Activated naive CD4-positive, alpha-beta T cell treated with anti-CD3 and anti-CD28 coated beads, Interleukin-2, amount 10 ng/mL, durations not matched to agents 7 days and 5 days (primary cell): ENCODE measurements around the gene TMEM178B.

Experiments used
- CTCF ChIA-PET: fragments of 350-600 bp; sonication (Branson Sonifier 250); formaldehyde crosslinking; loops from one replicate; lab custom pipeline; 2021; ENCODE audit warnings: antibody characterized with exemption; lab: Charles Lee
- DNase-seq: peaks from one replicate; pipeline ENCODE4 v3.0.0-alpha.2; 2020
- H3K27ac Mint-ChIP-seq: one replicate; pipeline ENCODE4 v1.8.0; 2021; ENCODE audit warnings: mild to moderate bottlenecking, moderate library complexity, mixed read lengths
- H3K27me3 Mint-ChIP-seq: one replicate; pipeline ENCODE4 v1.8.0; 2021; ENCODE audit warnings: mild to moderate bottlenecking, mixed read lengths
- H3K36me3 Mint-ChIP-seq: one replicate; pipeline ENCODE4 v1.8.0; 2021; ENCODE audit warnings: mixed read lengths
- H3K4me1 Mint-ChIP-seq: one replicate; pipeline ENCODE4 v1.8.0; 2021; ENCODE audit warnings: mixed read lengths
- H3K4me3 Mint-ChIP-seq: one replicate; pipeline ENCODE4 v1.8.0; 2021; ENCODE audit warnings: mild to moderate bottlenecking, moderate library complexity, mixed read lengths
- H3K9me3 Mint-ChIP-seq: one replicate; pipeline ENCODE4 v1.8.0; 2021; ENCODE audit warnings: mixed read lengths

The TMEM178B gene

GRCh38 chr7:141342621-141343408 is 269.0 kb downstream of the TMEM178B start:
- peaks cover 5% of the 10 kb centered on the region for H3K27me3 Mint-ChIP-seq
- no peak overlapping the region for H3K4me3 Mint-ChIP-seq
- H3K9me3 Mint-ChIP-seq = no peaks in the 10 kb centered on the region
- no peaks in the 10 kb centered on the region for H3K4me1 Mint-ChIP-seq
- H3K27ac Mint-ChIP-seq = no peak overlapping the region
- DNase-seq = no peak
- no peaks in the 10 kb centered on the region for H3K36me3 Mint-ChIP-seq
- CTCF ChIA-PET = no interaction called here

- H3K9me3 Mint-ChIP-seq = no peaks in the 10 kb centered on the region
- no peak overlapping the region for H3K4me3 Mint-ChIP-seq
- no peak overlapping the region for H3K27ac Mint-ChIP-seq
- H3K36me3 Mint-ChIP-seq = no peaks in the 10 kb centered on the region
- no peak for DNase-seq
- CTCF ChIA-PET = no interaction called here
- no peaks in the 10 kb centered on the region for H3K4me1 Mint-ChIP-seq
- peaks cover 5% of the 10 kb centered on the region for H3K27me3 Mint-ChIP-seq
Observed at GRCh38 chr7:141344153-141344935, 270.5 kb downstream of the TMEM178B start.

- Mint-ChIP-seq H3K27me3 (peaks cover 4% of the 10 kb centered on the region), H3K36me3 (no peaks in the 10 kb centered on the region), H3K4me1 (no peaks in the 10 kb centered on the region), H3K4me3 (no peak overlapping the region), H3K9me3 (no peaks in the 10 kb centered on the region), H3K27ac (no peak overlapping the region)
- CTCF ChIA-PET = no interaction called here
- DNase-seq = no peak
Observed at GRCh38 chr7:141348728-141349127, 274.9 kb downstream of the TMEM178B start.

GRCh38 chr7:141349338-141349737 is 275.5 kb downstream of the TMEM178B start:
- H3K4me3 Mint-ChIP-seq = no peak overlapping the region
- H3K36me3 Mint-ChIP-seq = no peaks in the 10 kb centered on the region
- no peak for DNase-seq
- no peaks in the 10 kb centered on the region for H3K9me3 Mint-ChIP-seq
- no peak overlapping the region for H3K27ac Mint-ChIP-seq
- peaks cover 4% of the 10 kb centered on the region for H3K27me3 Mint-ChIP-seq
- CTCF ChIA-PET = no interaction called here
- H3K4me1 Mint-ChIP-seq = peaks cover 5% of the 10 kb centered on the region

- DNase-seq = no peak
- Mint-ChIP-seq H3K36me3 (no peaks in the 10 kb centered on the region), H3K4me3 (no peak overlapping the region), H3K27me3 (peaks cover 4% of the 10 kb centered on the region), H3K9me3 (no peaks in the 10 kb centered on the region), H3K4me1 (peaks cover 9% of the 10 kb centered on the region), H3K27ac (no peak overlapping the region)
- CTCF ChIA-PET = no interaction called here
Observed at GRCh38 chr7:141349804-141350203, 275.9 kb downstream of the TMEM178B start.

- Mint-ChIP-seq H3K9me3 (no peaks in the 10 kb centered on the region), H3K4me3 (no peak overlapping the region), H3K27me3 (peaks cover 4% of the 10 kb centered on the region)
Observed at GRCh38 chr7:141351175-141351574, 277.3 kb downstream of the TMEM178B start.

GRCh38 chr7:141352955-141353354 is 279.1 kb downstream of the TMEM178B start:
- no peaks in the 10 kb centered on the region for H3K36me3 Mint-ChIP-seq
- H3K4me1 Mint-ChIP-seq = peaks cover 9% of the 10 kb centered on the region
- peaks cover 4% of the 10 kb centered on the region for H3K27me3 Mint-ChIP-seq
- no peak for DNase-seq
- no peaks in the 10 kb centered on the region for H3K9me3 Mint-ChIP-seq
- CTCF ChIA-PET = no interaction called here
- no peak overlapping the region for H3K27ac Mint-ChIP-seq
- no peak overlapping the region for H3K4me3 Mint-ChIP-seq

More at GRCh38 chr7:141351175-141351574, 277.3 kb downstream of the TMEM178B start:
- H3K4me1 Mint-ChIP-seq = peaks cover 9% of the 10 kb centered on the region
- DNase-seq = no peak
- CTCF ChIA-PET = no interaction called here
- no peaks in the 10 kb centered on the region for H3K36me3 Mint-ChIP-seq
- no peak overlapping the region for H3K27ac Mint-ChIP-seq

- Mint-ChIP-seq H3K4me1 (peaks cover 9% of the 10 kb centered on the region), H3K27me3 (peaks cover 4% of the 10 kb centered on the region), H3K4me3 (no peak overlapping the region), H3K9me3 (no peaks in the 10 kb centered on the region), H3K27ac (no peak overlapping the region), H3K36me3 (no peaks in the 10 kb centered on the region)
- DNase-seq = no peak
- CTCF ChIA-PET = no interaction called here
Observed at GRCh38 chr7:141354251-141354650, 280.4 kb downstream of the TMEM178B start.

- Mint-ChIP-seq H3K27ac (no peak overlapping the region), H3K36me3 (no peaks in the 10 kb centered on the region), H3K4me1 (peaks cover 9% of the 10 kb centered on the region), H3K4me3 (no peak overlapping the region), H3K9me3 (no peaks in the 10 kb centered on the region), H3K27me3 (peaks cover 4% of the 10 kb centered on the region)
- no peak for DNase-seq
- CTCF ChIA-PET = no interaction called here
Observed at GRCh38 chr7:141355032-141355431, 281.2 kb downstream of the TMEM178B start.

GRCh38 chr7:141356161-141356560 is 282.3 kb downstream of the TMEM178B start:
- H3K9me3 Mint-ChIP-seq = no peaks in the 10 kb centered on the region

GRCh38 chr7:141358386-141358785 is 284.5 kb downstream of the TMEM178B start:
- Mint-ChIP-seq H3K27me3 (no peaks in the 10 kb centered on the region), H3K4me3 (no peak overlapping the region), H3K9me3 (no peaks in the 10 kb centered on the region), H3K4me1 (peaks cover 9% of the 10 kb centered on the region), H3K36me3 (no peaks in the 10 kb centered on the region), H3K27ac (no peak overlapping the region)
- no peak for DNase-seq
- CTCF ChIA-PET = no interaction called here

More at GRCh38 chr7:141356161-141356560, 282.3 kb downstream of the TMEM178B start:
- DNase-seq = no peak
- no peaks in the 10 kb centered on the region for H3K36me3 Mint-ChIP-seq
- no peak overlapping the region for H3K27ac Mint-ChIP-seq
- no peak overlapping the region for H3K4me3 Mint-ChIP-seq
- CTCF ChIA-PET = no interaction called here
- H3K27me3 Mint-ChIP-seq = peaks cover 4% of the 10 kb centered on the region
- H3K4me1 Mint-ChIP-seq = peaks cover 9% of the 10 kb centered on the region

- H3K36me3 Mint-ChIP-seq = no peaks in the 10 kb centered on the region
- no peak for DNase-seq
- no peak overlapping the region for H3K27ac Mint-ChIP-seq
- no peaks in the 10 kb centered on the region for H3K9me3 Mint-ChIP-seq
- H3K4me3 Mint-ChIP-seq = no peak overlapping the region
- H3K27me3 Mint-ChIP-seq = no peaks in the 10 kb centered on the region
- H3K4me1 Mint-ChIP-seq = peaks cover 4% of the 10 kb centered on the region
- CTCF ChIA-PET = no interaction called here
Observed at GRCh38 chr7:141359262-141359661, 285.4 kb downstream of the TMEM178B start.

- no peaks in the 10 kb centered on the region for H3K36me3 Mint-ChIP-seq
- H3K27ac Mint-ChIP-seq = no peak overlapping the region
- CTCF ChIA-PET = no interaction called here
Observed at GRCh38 chr7:141359740-141360415, 286.0 kb downstream of the TMEM178B start.

GRCh38 chr7:141360416-141360760 is 286.5 kb downstream of the TMEM178B start:
- H3K9me3 Mint-ChIP-seq = no peaks in the 10 kb centered on the region
- CTCF ChIA-PET = no interaction called here

More at GRCh38 chr7:141359740-141360415, 286.0 kb downstream of the TMEM178B start:
- H3K9me3 Mint-ChIP-seq = no peaks in the 10 kb centered on the region
- no peaks in the 10 kb centered on the region for H3K27me3 Mint-ChIP-seq
- H3K4me3 Mint-ChIP-seq = no peak overlapping the region
- no peak for DNase-seq
- H3K4me1 Mint-ChIP-seq = no peaks in the 10 kb centered on the region

More at GRCh38 chr7:141360416-141360760, 286.5 kb downstream of the TMEM178B start:
- no peaks in the 10 kb centered on the region for H3K36me3 Mint-ChIP-seq
- no peaks in the 10 kb centered on the region for H3K27me3 Mint-ChIP-seq
- H3K27ac Mint-ChIP-seq = no peak overlapping the region
- H3K4me1 Mint-ChIP-seq = no peaks in the 10 kb centered on the region
- no peak for DNase-seq
- H3K4me3 Mint-ChIP-seq = no peak overlapping the region
